DMS53 treated with DMSO at 0.1 percent for 48 hours (cell line): ENCODE data around the gene ZNRD2.

ENCODE experiments used
- DNase-seq: peaks from one replicate; lab custom pipeline; 2025; ENCODE audit not compliant: unreplicated experiment; lab: John Stamatoyannopoulos, UW

Gene ZNRD2

GRCh38 chr11:65538232-65538914 is 31.9 kb upstream of the ZNRD2 start:
- DNase-seq, result no peak

- DNase-seq, result no peak
Measured at GRCh38 chr11:65538915-65539743, 31.1 kb upstream of the ZNRD2 start.

DNA sequence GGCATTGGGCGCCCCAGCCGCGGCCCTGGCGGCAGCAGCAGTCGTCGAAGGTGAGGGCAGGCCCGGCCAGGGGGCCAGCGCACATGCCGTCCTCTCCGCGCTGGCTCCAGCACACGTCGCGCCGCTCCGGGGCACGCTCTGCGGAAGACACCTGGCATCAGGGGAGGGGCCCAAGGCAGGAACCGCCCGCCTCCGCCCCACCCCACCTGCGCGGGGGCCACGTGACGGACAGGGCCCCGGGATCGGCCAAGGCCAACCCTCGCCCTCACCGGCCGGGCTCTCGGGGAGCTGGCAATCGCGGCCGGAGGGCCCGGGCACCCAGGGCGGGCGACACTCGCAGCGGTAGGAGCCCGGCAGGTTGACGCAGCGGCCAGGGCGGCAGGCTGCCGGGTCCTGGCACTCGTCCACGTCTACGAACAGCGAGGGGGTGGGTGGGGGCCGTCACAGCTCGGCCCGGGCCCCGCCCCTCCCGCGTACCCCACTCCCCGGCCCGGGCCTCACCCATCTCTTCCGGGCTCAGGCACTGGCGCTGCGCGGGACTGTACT is 30.5 kb upstream of the ZNRD2 start:
- peak; percentile 39 for DNase-seq

- peak; percentile 88 for DNase-seq
Measured at GRCh38 chr11:65540290-65541092, 29.8 kb upstream of the ZNRD2 start.

- peak; percentile 73 for DNase-seq
Measured at GRCh38 chr11:65541093-65541982, 28.9 kb upstream of the ZNRD2 start.

DNA sequence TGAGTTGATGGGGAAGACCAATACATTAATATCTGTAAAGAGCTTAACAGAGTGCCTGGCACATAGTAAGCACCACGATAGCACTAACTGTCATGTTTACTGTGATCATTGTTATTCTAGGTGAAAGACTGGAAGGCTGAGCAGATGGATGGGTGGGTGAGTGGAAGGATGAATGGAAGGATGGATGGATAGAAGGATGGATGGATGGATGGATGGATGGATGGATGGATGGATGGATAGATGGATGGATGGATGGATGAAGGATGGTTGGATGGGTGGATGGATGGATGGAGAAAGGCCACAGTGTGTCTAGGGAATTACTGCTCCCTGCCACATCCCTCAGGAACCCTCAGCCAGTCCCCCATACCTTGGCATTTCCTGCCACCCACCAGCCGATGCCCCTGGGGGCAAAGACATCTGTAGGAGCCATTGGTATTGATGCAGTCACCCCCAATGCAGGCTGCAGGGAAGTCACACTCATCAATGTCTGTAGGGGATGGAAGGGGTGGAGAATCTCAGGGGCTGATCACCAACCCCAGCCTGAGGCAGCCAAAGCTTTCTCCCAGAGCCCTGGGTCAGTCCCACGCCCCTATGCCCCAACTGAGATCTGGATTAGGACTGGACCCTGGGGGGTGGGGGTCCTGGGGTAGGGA is 27.4 kb upstream of the ZNRD2 start:
- no peak for DNase-seq

DNA sequence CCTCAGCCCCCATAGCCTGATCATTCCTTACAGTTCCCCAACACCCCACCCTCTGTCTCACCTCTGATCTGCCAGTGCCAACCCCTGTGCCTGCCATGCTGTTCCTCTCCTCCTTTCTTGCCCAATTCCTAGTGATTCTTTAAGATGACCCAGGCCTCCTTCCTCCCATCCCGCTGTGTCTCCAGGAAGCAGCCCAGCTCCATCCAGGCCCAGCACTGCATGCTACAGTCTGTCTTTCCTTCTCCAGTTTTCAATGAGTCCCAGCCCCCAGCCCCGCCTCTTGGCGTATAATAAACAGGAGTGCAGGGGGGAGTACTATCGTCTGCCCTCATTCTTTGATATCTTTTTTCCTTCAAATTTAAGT is 24.4 kb upstream of the ZNRD2 start:
- no peak for DNase-seq

GRCh38 chr11:65546217-65546958 is 23.9 kb upstream of the ZNRD2 start:
- DNase-seq, result peak; percentile 95

- DNase-seq, result no peak
Measured at GRCh38 chr11:65547446-65548125, 22.7 kb upstream of the ZNRD2 start.

- no peak for DNase-seq
Measured at GRCh38 chr11:65548395-65548794, 21.9 kb upstream of the ZNRD2 start.

DNA sequence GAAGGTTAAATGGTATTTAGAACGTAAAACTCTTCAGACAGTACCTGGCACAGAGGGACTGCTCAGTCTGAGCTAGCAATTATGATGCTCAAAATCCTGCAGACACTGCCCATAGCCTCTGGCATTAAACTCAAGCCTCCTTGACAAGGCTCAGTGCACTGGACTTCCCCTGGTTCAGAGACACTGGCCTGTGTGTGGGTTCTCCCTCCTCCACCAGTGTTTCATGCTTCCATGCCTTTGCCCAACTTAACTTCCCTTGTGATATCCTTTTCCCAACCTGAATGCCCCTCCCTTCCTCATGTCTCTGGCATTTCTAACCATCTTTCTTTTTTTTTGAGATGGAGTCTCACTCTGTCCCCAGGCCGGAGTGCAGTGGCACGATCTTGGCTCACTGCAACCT is 21.2 kb upstream of the ZNRD2 start:
- no peak for DNase-seq

GRCh38 chr11:65551572-65552387 is 18.5 kb upstream of the ZNRD2 start:
- DNase-seq, result peak; percentile 95

GRCh38 chr11:65552388-65552951 is 17.8 kb upstream of the ZNRD2 start:
- no peak for DNase-seq

DNA sequence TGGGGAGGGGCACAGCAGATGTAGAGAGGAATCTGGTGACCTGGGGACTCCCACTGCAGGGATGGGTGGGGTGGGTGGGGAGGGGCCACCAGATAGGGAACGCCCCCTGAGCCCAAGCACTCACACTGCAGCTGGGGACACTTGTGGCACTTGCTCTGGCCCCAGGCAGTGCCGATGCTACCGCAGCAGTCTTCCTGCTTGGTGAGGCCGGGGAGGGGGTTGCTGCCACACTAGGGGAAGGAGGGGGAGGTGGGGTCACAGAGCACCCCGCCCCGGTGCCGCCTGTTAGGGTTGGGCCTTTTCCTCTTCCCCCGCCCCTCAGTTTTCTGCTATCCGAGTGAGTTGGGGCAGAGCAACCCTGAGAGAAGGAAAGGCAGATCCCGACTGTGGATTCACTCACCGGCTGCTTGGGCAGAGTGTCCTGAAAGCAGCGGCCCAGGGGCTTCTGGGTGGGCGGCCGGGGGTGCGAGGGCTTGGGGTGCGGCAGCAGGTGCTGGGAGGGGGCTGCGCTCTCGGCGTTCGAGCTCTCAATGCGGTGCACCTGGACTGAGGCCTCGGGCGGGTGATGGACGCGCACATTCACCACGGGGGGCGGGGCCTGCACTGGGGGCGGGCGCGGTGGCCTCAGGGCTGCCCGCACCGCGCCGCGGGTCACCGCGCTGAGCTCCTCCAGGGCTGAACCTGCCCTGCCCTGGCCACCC is 16.8 kb upstream of the ZNRD2 start:
- DNase-seq, result peak; percentile 55

DNA sequence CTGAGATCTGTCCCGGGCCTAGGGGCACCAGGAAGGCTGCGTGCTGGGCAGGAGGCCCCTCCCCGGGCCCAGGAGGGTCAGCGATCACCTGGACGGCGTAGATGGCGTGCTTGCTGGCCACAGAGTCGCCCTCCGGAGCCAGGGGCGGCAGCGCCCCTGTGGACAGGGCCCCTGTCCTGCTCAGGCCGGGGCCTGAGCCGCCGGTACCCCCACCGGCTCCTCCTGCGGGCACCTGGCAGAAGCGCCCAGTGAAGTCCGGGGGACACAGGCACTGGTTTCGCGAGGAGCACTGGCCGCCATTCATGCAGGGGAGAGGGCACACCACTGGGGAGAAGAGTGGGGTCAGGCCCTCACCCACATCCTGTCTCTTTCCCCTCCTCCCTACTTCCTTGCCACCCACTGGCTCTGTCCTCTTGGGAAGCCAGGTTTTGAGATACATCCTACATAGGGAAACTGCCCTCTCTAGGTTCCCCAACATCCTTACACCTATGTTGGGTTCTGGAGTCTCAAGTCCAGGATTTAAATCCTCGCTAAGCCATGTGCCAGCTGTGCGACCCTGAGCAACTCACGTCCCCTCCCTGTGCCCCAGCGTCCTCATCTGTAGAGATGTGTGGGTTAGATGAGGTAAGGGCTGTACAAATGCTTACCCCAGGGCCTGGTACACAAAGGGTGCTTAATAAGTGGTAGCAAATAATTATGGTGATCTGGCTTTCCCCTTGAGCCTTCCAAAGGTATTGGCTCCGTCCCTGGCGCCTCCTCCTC is 16.0 kb upstream of the ZNRD2 start:
- DNase-seq, result no peak

- DNase-seq, result no peak
Measured at GRCh38 chr11:65554842-65555430, 15.3 kb upstream of the ZNRD2 start.
